Dendritic cell treated with granulocyte-macrophage colony-stimulating factor and Interleukin-4, amounts not matched to agents 40 ng/mL and 50 ng/mL, for 4 days (primary cell): ENCODE results near the gene CALCR.
"Not testable (repeated sequence)": the region's sequence is repeated elsewhere in the genome, so short reads cannot be mapped to it uniquely, and the experiment has no call there.

Experiments used
- H3K27ac Mint-ChIP-seq: one replicate; pipeline ENCODE4 v1.8.0; 2022; ENCODE audit warnings: mild to moderate bottlenecking, mixed read lengths
- H3K27me3 Mint-ChIP-seq: one replicate; pipeline ENCODE4 v1.8.0; 2022; ENCODE audit warnings: mild to moderate bottlenecking, mixed read lengths
- H3K36me3 Mint-ChIP-seq: one replicate; pipeline ENCODE4 v1.8.0; 2022; ENCODE audit warnings: low read depth, mixed read lengths
- H3K4me1 Mint-ChIP-seq: one replicate; pipeline ENCODE4 v1.8.0; 2022; ENCODE audit warnings: low read depth, mixed read lengths
- H3K4me3 Mint-ChIP-seq: one replicate; pipeline ENCODE4 v1.8.0; 2022; ENCODE audit warnings: mild to moderate bottlenecking, moderate library complexity, mixed read lengths
- H3K9me3 Mint-ChIP-seq: one replicate; pipeline ENCODE4 v1.8.0; 2022; ENCODE audit warnings: mixed read lengths
- intact Hi-C: fragments of 100-400 bp; cut with micrococcal nuclease; formaldehyde crosslinking; loops from one replicate; pipeline ENCODE4 v1.15.0; 2022

CALCR gene

GRCh38 chr7:93547716-93548115 lies 26.8 kb downstream of the CALCR start:
- Mint-ChIP-seq H3K4me3 (no peak overlapping the region), H3K9me3 (no peaks in the 10 kb centered on the region), H3K4me1 (no peaks in the 10 kb centered on the region), H3K27me3 (peaks cover 3% of the 10 kb centered on the region), H3K27ac (no peak overlapping the region), H3K36me3 (no peaks in the 10 kb centered on the region)
- intact Hi-C loops, result no loop called here

GRCh38 chr7:93544691-93545090 lies 29.8 kb downstream of the CALCR start:
- no peaks in the 10 kb centered on the region for H3K4me1 Mint-ChIP-seq
- peaks cover 3% of the 10 kb centered on the region for H3K27me3 Mint-ChIP-seq
- intact Hi-C loops, result no loop called here
- H3K36me3 Mint-ChIP-seq, result no peaks in the 10 kb centered on the region
- H3K9me3 Mint-ChIP-seq, result no peaks in the 10 kb centered on the region
- H3K4me3 Mint-ChIP-seq, result no peak overlapping the region
- H3K27ac Mint-ChIP-seq, result no peak overlapping the region

GRCh38 chr7:93538061-93538460 lies 36.5 kb downstream of the CALCR start:
- Mint-ChIP-seq H3K4me3 (no peak overlapping the region), H3K9me3 (no peaks in the 10 kb centered on the region), H3K4me1 (no peaks in the 10 kb centered on the region), H3K27me3 (no peaks in the 10 kb centered on the region), H3K27ac (no peak overlapping the region), H3K36me3 (no peaks in the 10 kb centered on the region)
- intact Hi-C loops, result no loop called here

GRCh38 chr7:93535616-93536015 lies 38.9 kb downstream of the CALCR start:
- intact Hi-C loops, result no loop called here
- H3K4me1 Mint-ChIP-seq, result no peaks in the 10 kb centered on the region
- H3K9me3 Mint-ChIP-seq, result no peaks in the 10 kb centered on the region
- H3K4me3 Mint-ChIP-seq, result no peak overlapping the region
- no peaks in the 10 kb centered on the region for H3K36me3 Mint-ChIP-seq
- H3K27me3 Mint-ChIP-seq, result no peaks in the 10 kb centered on the region
- H3K27ac Mint-ChIP-seq, result no peak overlapping the region

- H3K27ac Mint-ChIP-seq, result no peak overlapping the region
- intact Hi-C loops, result no loop called here
Measured at GRCh38 chr7:93530701-93531100, 43.8 kb downstream of the CALCR start.

GRCh38 chr7:93516834-93517233 lies 57.7 kb downstream of the CALCR start:
- H3K4me3 Mint-ChIP-seq, result no peak overlapping the region
- no peaks in the 10 kb centered on the region for H3K4me1 Mint-ChIP-seq
- no peaks in the 10 kb centered on the region for H3K9me3 Mint-ChIP-seq
- intact Hi-C loops, result no loop called here
- no peaks in the 10 kb centered on the region for H3K36me3 Mint-ChIP-seq
- H3K27me3 Mint-ChIP-seq, result no peaks in the 10 kb centered on the region
- H3K27ac Mint-ChIP-seq, result no peak overlapping the region

More at GRCh38 chr7:93530701-93531100, 43.8 kb downstream of the CALCR start:
- Mint-ChIP-seq H3K9me3 (no peaks in the 10 kb centered on the region), H3K36me3 (no peaks in the 10 kb centered on the region), H3K27me3 (no peaks in the 10 kb centered on the region), H3K4me1 (no peaks in the 10 kb centered on the region), H3K4me3 (no peak overlapping the region)

- H3K36me3 Mint-ChIP-seq, result no peaks in the 10 kb centered on the region
- no peaks in the 10 kb centered on the region for H3K27me3 Mint-ChIP-seq
- no peaks in the 10 kb centered on the region for H3K9me3 Mint-ChIP-seq
- H3K4me1 Mint-ChIP-seq, result no peaks in the 10 kb centered on the region
- intact Hi-C loops, result no loop called here
- no peak overlapping the region for H3K4me3 Mint-ChIP-seq
- H3K27ac Mint-ChIP-seq, result no peak overlapping the region
Measured at GRCh38 chr7:93515144-93515543, 59.4 kb downstream of the CALCR start.

- Mint-ChIP-seq H3K36me3 (no peaks in the 10 kb centered on the region), H3K9me3 (no peaks in the 10 kb centered on the region), H3K27ac (no peak overlapping the region), H3K4me1 (no peaks in the 10 kb centered on the region), H3K4me3 (no peak overlapping the region), H3K27me3 (no peaks in the 10 kb centered on the region)
- intact Hi-C loops, result no loop called here
Measured at GRCh38 chr7:93509303-93509702, 65.2 kb downstream of the CALCR start.

- intact Hi-C loops, result no loop called here
- H3K4me1 Mint-ChIP-seq, result no peaks in the 10 kb centered on the region
- H3K27me3 Mint-ChIP-seq, result no peaks in the 10 kb centered on the region
Measured at GRCh38 chr7:93503088-93503487, 71.4 kb downstream of the CALCR start.

GRCh38 chr7:93491860-93492259 lies 82.7 kb downstream of the CALCR start:
- H3K4me3 Mint-ChIP-seq, H3K27ac Mint-ChIP-seq, intact Hi-C loops, H3K27me3 Mint-ChIP-seq, H3K4me1 Mint-ChIP-seq, H3K36me3 Mint-ChIP-seq: not testable (repeated sequence)
- peaks cover 11% of the 10 kb centered on the region for H3K9me3 Mint-ChIP-seq

More at GRCh38 chr7:93503088-93503487, 71.4 kb downstream of the CALCR start:
- no peaks in the 10 kb centered on the region for H3K9me3 Mint-ChIP-seq
- H3K4me3 Mint-ChIP-seq, result no peak overlapping the region
- no peaks in the 10 kb centered on the region for H3K36me3 Mint-ChIP-seq
- H3K27ac Mint-ChIP-seq, result no peak overlapping the region

GRCh38 chr7:93476491-93477344 lies 97.8 kb downstream of the CALCR start:
- Mint-ChIP-seq H3K27ac (no peak overlapping the region), H3K4me3 (no peak overlapping the region), H3K36me3 (no peaks in the 10 kb centered on the region), H3K4me1 (no peaks in the 10 kb centered on the region), H3K27me3 (no peaks in the 10 kb centered on the region), H3K9me3 (no peaks in the 10 kb centered on the region)
- intact Hi-C loops, result no loop called here

- Mint-ChIP-seq H3K27me3 (no peaks in the 10 kb centered on the region), H3K36me3 (no peaks in the 10 kb centered on the region), H3K9me3 (no peaks in the 10 kb centered on the region), H3K27ac (no peak overlapping the region), H3K4me3 (no peak overlapping the region), H3K4me1 (no peaks in the 10 kb centered on the region)
- intact Hi-C loops, result no loop called here
Measured at GRCh38 chr7:93475811-93476210, 98.7 kb downstream of the CALCR start.

GRCh38 chr7:93471456-93471855 lies 103.1 kb downstream of the CALCR start:
- Mint-ChIP-seq H3K4me3 (no peak overlapping the region), H3K27ac (no peak overlapping the region), H3K27me3 (peaks cover 2% of the 10 kb centered on the region), H3K9me3 (no peaks in the 10 kb centered on the region), H3K36me3 (no peaks in the 10 kb centered on the region), H3K4me1 (no peaks in the 10 kb centered on the region)
- intact Hi-C loops, result no loop called here

- H3K36me3 Mint-ChIP-seq, result no peaks in the 10 kb centered on the region
- no peak overlapping the region for H3K27ac Mint-ChIP-seq
- H3K27me3 Mint-ChIP-seq, result peaks cover 2% of the 10 kb centered on the region
- no peak overlapping the region for H3K4me3 Mint-ChIP-seq
- intact Hi-C loops, result no loop called here
- no peaks in the 10 kb centered on the region for H3K4me1 Mint-ChIP-seq
- H3K9me3 Mint-ChIP-seq, result no peaks in the 10 kb centered on the region
Measured at GRCh38 chr7:93463764-93464163, 110.8 kb downstream of the CALCR start.

GRCh38 chr7:93461350-93461749 lies 113.2 kb downstream of the CALCR start:
- no peaks in the 10 kb centered on the region for H3K27me3 Mint-ChIP-seq
- H3K4me3 Mint-ChIP-seq, result no peak overlapping the region
- H3K4me1 Mint-ChIP-seq, result no peaks in the 10 kb centered on the region
- H3K9me3 Mint-ChIP-seq, result no peaks in the 10 kb centered on the region
- H3K27ac Mint-ChIP-seq, result no peak overlapping the region
- H3K36me3 Mint-ChIP-seq, result no peaks in the 10 kb centered on the region
- intact Hi-C loops, result loop anchor here (1.0 to 2.0 kb wide), 2 partner anchors 90 to 625 kb away; no protein-coding TSS in a partner anchor
